CD14-positive monocyte (primary cell): Measurements from ENCODE around the gene SYCE1. TPM values are rescaled to one million over a fixed set of nuclear protein-coding genes. Genes with fewer than 3 reads are reported as not detected.

Source experiments
- DNase-seq, 3 donors: peaks; one replicate each; pipeline ENCODE4 v3.0.0-alpha.2; 2011 to 2022
- H2AFZ ChIP-seq: 2 replicates; pipeline ENCODE4 v1.6.0; 2012; ENCODE audit warnings: mild to moderate bottlenecking, low read depth, low read length, inconsistent platforms; ENCODE audit not compliant: insufficient read depth, poor library complexity, severe bottlenecking
- H3K27ac ChIP-seq, 2 donors: 1 replicate in 1 of 2; 2 replicates in 1 of 2; pipeline ENCODE4 v1.5.1; 2012 to 2013; ENCODE audit warnings: low read length in 2 of 2, control low read depth in 1 of 2, inconsistent platforms in 1 of 2, low read depth in 1 of 2, mild to moderate bottlenecking in 1 of 2
- H3K27me3 ChIP-seq, 2 donors: one replicate each; pipeline versions ENCODE4 v1.6.0 to v1.6.1; 2011 to 2013; ENCODE audit warnings: low read length in 2 of 2; ENCODE audit not compliant: control insufficient read depth in 2 of 2, insufficient read depth in 2 of 2
- H3K36me3 ChIP-seq, 2 donors: replicated peaks in 1 of 2; 1 replicate in 1 of 2; 2 replicates in 1 of 2; pipeline versions ENCODE4 v1.5.1 to v1.6.1; 2012 to 2013; ENCODE audit warnings: low read length in 2 of 2, control low read depth in 1 of 2, inconsistent platforms in 1 of 2, mild to moderate bottlenecking in 1 of 2; ENCODE audit not compliant: insufficient read depth in 2 of 2, control insufficient read depth in 1 of 2
- H3K4me1 ChIP-seq, 2 donors: 1 replicate in 1 of 2; 2 replicates in 1 of 2; pipeline versions ENCODE4 v1.5.1 to v1.6.1; 2012 to 2013; ENCODE audit warnings: low read length in 2 of 2, control low read depth in 1 of 2, inconsistent platforms in 1 of 2, mild to moderate bottlenecking in 1 of 2, moderate library complexity in 1 of 2; ENCODE audit not compliant: insufficient read depth in 2 of 2, control insufficient read depth in 1 of 2
- H3K4me2 ChIP-seq: replicated peaks from 2 replicates; pipeline ENCODE3; 2012; ENCODE audit warnings: low read length, moderate library complexity, mild to moderate bottlenecking; ENCODE audit not compliant: poor library complexity, severe bottlenecking; ENCODE audit errors: extremely low read depth
- H3K4me3 ChIP-seq, 3 experiments: fragments of 200-600 bp in 1 of 3; sonication (generic) in 1 of 3; replicated peaks in 1 of 3; 1 replicate in 2 of 3; 2 replicates in 1 of 3; pipeline ENCODE4 v1.5.1; 2011 to 2013; ENCODE audit warnings: low read length in 3 of 3, mild to moderate bottlenecking in 3 of 3, control low read depth in 2 of 3, low read depth in 2 of 3, inconsistent platforms in 1 of 3, moderate library complexity in 1 of 3
- H3K79me2 ChIP-seq: 2 replicates; pipeline ENCODE4 v1.6.0; 2012; ENCODE audit warnings: mild to moderate bottlenecking, control low read depth, inconsistent platforms, low read length, moderate library complexity; ENCODE audit not compliant: insufficient read depth
- H3K9ac ChIP-seq: 2 replicates; pipeline ENCODE4 v1.6.0; 2017; ENCODE audit warnings: low read length, mild to moderate bottlenecking; ENCODE audit not compliant: insufficient read depth, poor library complexity, severe bottlenecking
- H3K9me3 ChIP-seq, 2 donors: replicated peaks in 1 of 2; 1 replicate in 1 of 2; 2 replicates in 1 of 2; pipeline versions ENCODE4 v1.5.1 to v1.6.1; 2012 to 2013; ENCODE audit warnings: low read length in 2 of 2, control low read depth in 1 of 2; ENCODE audit not compliant: control insufficient read depth in 1 of 2, insufficient read depth in 1 of 2
- H4K20me1 ChIP-seq: 2 replicates; pipeline ENCODE4 v1.6.0; 2012; ENCODE audit warnings: mild to moderate bottlenecking, low read length, control low read depth, moderate library complexity; ENCODE audit not compliant: insufficient read depth
- H3K27ac Mint-ChIP-seq, 7 donors: one replicate each; pipeline ENCODE4 v1.8.0; 2020; ENCODE audit warnings: mild to moderate bottlenecking in 7 of 7, mixed read lengths in 7 of 7, moderate library complexity in 6 of 7, inconsistent platforms in 2 of 7
- H3K27me3 Mint-ChIP-seq, 3 donors: one replicate each; pipeline ENCODE4 v1.8.0; 2021 to 2022; ENCODE audit warnings: low read depth in 3 of 3, mild to moderate bottlenecking in 3 of 3, mixed read lengths in 3 of 3, moderate library complexity in 3 of 3, inconsistent platforms in 1 of 3
- H3K36me3 Mint-ChIP-seq, 2 donors: one replicate each; pipeline ENCODE4 v1.8.0; 2020; ENCODE audit warnings: mixed read lengths in 2 of 2, inconsistent platforms in 1 of 2, mild to moderate bottlenecking in 1 of 2
- H3K4me1 Mint-ChIP-seq: one replicate; pipeline ENCODE4 v1.8.0; 2020; ENCODE audit warnings: mild to moderate bottlenecking, mixed read lengths
- H3K4me3 Mint-ChIP-seq, 2 donors: one replicate each; pipeline ENCODE4 v1.8.0; 2020; ENCODE audit warnings: mild to moderate bottlenecking in 2 of 2, mixed read lengths in 2 of 2, moderate library complexity in 1 of 2
- H3K9me3 Mint-ChIP-seq, 7 donors: one replicate each; pipeline ENCODE4 v1.8.0; 2020 to 2022; ENCODE audit warnings: mixed read lengths in 7 of 7, mild to moderate bottlenecking in 6 of 7, moderate library complexity in 6 of 7, inconsistent platforms in 2 of 7
- CTCF ChIP-seq: fragments of 200-600 bp; IDR thresholded peaks from one replicate; pipeline ENCODE4 v1.8.0; 2022; ENCODE audit warnings: antibody characterized with exemption, mild to moderate bottlenecking
- WGBS: methylation state at CpG from one replicate; pipeline ENCODE4 v1.1.5; 2013; ENCODE audit warnings: missing lambda C conversion rate; ENCODE audit not compliant: insufficient coverage; 5-methylcytosine and 5-hydroxymethylcytosine counted together
- intact Hi-C, 2 donors: fragments of 100-400 bp; cut with micrococcal nuclease; formaldehyde crosslinking; loops; one replicate each; pipeline versions ENCODE4 v1.15.0 to v1.15.1; 2023
- polyA plus RNA-seq, 3 donors: library from polyadenylated mRNA; depleted of rRNA in 1 of 3; unstranded in 2 of 3; stranded (reverse) in 1 of 3; fragments of 300-500 nt in 2 of 3; fragments of >200 nt in 1 of 3; fragmentation: Illumina TruSeq in 2 of 3; gene quantifications; 1 replicate in 2 of 3; 2 replicates in 1 of 3; pipeline ENCODE4 v1.2.3, GENCODE V29; 2012 to 2021

The SYCE1 gene
- polyA plus RNA-seq, 3 donors, result 0.12 TPM; not detected in 2

- Mint-ChIP-seq H3K27me3 (peaks cover 56 to 74% (median 68%) of the 10 kb centered on the region in 3 donors), H3K27ac (no peak overlapping the region), H3K9me3 (peaks cover 0 to 19% (median 9%) of the 10 kb centered on the region in 7 donors), H3K36me3 (peaks cover 0 to 2% of the 10 kb centered on the region in 2 donors), H3K4me3 (peak overlapping the region; percentile 48 to 87), H3K4me1 (peaks cover 25% of the 10 kb centered on the region)
- Histone ChIP-seq H3K27me3 (peaks cover 24 to 43% of the 10 kb centered on the region in 2 donors), H3K4me3 (peak overlapping the region in 1 of 3 experiments; percentile 27), H3K79me2 (no peaks in the 10 kb centered on the region), H3K4me1 (peaks cover 26 to 28% of the 10 kb centered on the region in 2 donors), H3K36me3 (no peaks in the 10 kb centered on the region), H3K4me2 (peak overlapping the region; percentile 29), H3K9ac (no peak overlapping the region), H3K27ac (no peak overlapping the region), H4K20me1 (no peaks in the 10 kb centered on the region), H2AFZ (peak overlapping the region; percentile 21), H3K9me3 (peaks cover 15 to 22% of the 10 kb centered on the region in 2 donors)
- no peak for TF ChIP-seq CTCF
- intact Hi-C loops, result loop anchor here in 1 of 2 donors (10.0 kb wide), 1 partner anchor 204 kb away; no protein-coding TSS in a partner anchor
- no peak for DNase-seq
- under 1% methylated on average over 17 of the region's 37 CpGs for WGBS
Observed at GRCh38 chr10:133528845-133529575, 36.4 kb downstream of the SYCE1 start.

- no peak overlapping the region for H2AFZ ChIP-seq
- no peak overlapping the region for H3K9ac ChIP-seq
- H3K36me3 ChIP-seq, result no peaks in the 10 kb centered on the region
- Mint-ChIP-seq H3K4me3 (peak overlapping the region in 1 of 2 donors; percentile 80), H3K4me1 (peaks cover 25% of the 10 kb centered on the region), H3K27ac (no peak overlapping the region), H3K36me3 (peaks cover 0 to 2% of the 10 kb centered on the region in 2 donors), H3K27me3 (peaks cover 56 to 78% (median 70%) of the 10 kb centered on the region in 3 donors), H3K9me3 (peaks cover 0 to 23% (median 14%) of the 10 kb centered on the region in 7 donors)
- intact Hi-C loops, result loop anchor here in 1 of 2 donors (10.0 kb wide), 1 partner anchor 204 kb away; no protein-coding TSS in a partner anchor
- no peak for TF ChIP-seq CTCF
- H3K4me1 ChIP-seq, result peaks cover 26 to 28% of the 10 kb centered on the region in 2 donors
- H3K27ac ChIP-seq, result no peak overlapping the region
- WGBS, result 1% methylated on average over 29 of the region's 50 CpGs
- peaks cover 22 to 26% of the 10 kb centered on the region in 2 donors for H3K9me3 ChIP-seq
- DNase-seq, result no peak
- no peaks in the 10 kb centered on the region for H3K79me2 ChIP-seq
- peak overlapping the region in 1 of 3 experiments; percentile 27 for H3K4me3 ChIP-seq
- H3K4me2 ChIP-seq, result peak overlapping the region; percentile 29
- H4K20me1 ChIP-seq, result no peaks in the 10 kb centered on the region
- peaks cover 24 to 43% of the 10 kb centered on the region in 2 donors for H3K27me3 ChIP-seq
Observed at GRCh38 chr10:133528296-133528844, 37.0 kb downstream of the SYCE1 start.
